Endothelial cell (in vitro differentiated cells): ENCODE data around the gene DENND6A. TPM values are rescaled to one million over a fixed set of nuclear protein-coding genes. Genes with fewer than 3 reads are reported as not detected.

ENCODE experiments used
- DNase-seq: peaks from one replicate; pipeline ENCODE4 v3.0.0; 2021; ENCODE audit warnings: low spot score
- H3K27ac Mint-ChIP-seq: one replicate; pipeline ENCODE4 v1.8.0; 2021; ENCODE audit warnings: mixed read lengths, inconsistent platforms; ENCODE audit not compliant: unreplicated experiment
- H3K27me3 Mint-ChIP-seq: one replicate; pipeline ENCODE4 v1.8.0; 2021; ENCODE audit warnings: mild to moderate bottlenecking, moderate library complexity, mixed read lengths, inconsistent platforms; ENCODE audit not compliant: unreplicated experiment
- H3K36me3 Mint-ChIP-seq: one replicate; pipeline ENCODE4 v1.8.0; 2021; ENCODE audit warnings: mild to moderate bottlenecking, low read depth, mixed read lengths, inconsistent platforms; ENCODE audit not compliant: unreplicated experiment
- H3K4me1 Mint-ChIP-seq: one replicate; pipeline ENCODE4 v1.8.0; 2021; ENCODE audit warnings: mild to moderate bottlenecking, mixed read lengths, inconsistent platforms; ENCODE audit not compliant: unreplicated experiment
- H3K4me3 Mint-ChIP-seq: one replicate; pipeline ENCODE4 v1.8.0; 2021; ENCODE audit warnings: mild to moderate bottlenecking, mixed read lengths, inconsistent platforms; ENCODE audit not compliant: unreplicated experiment
- H3K9me3 Mint-ChIP-seq: one replicate; pipeline ENCODE4 v1.8.0; 2021; ENCODE audit warnings: mixed read lengths, inconsistent platforms; ENCODE audit not compliant: unreplicated experiment
- long read RNA-seq: library from polyadenylated mRNA; unstranded; transcript quantifications from one replicate; pipeline ENCODE4 v2.0.0, GENCODE V29; 2020; ENCODE audit not compliant: unreplicated experiment
- total RNA-seq: library from RNA; stranded (reverse); fragmentation: NEBNext Ultra II Directional; extraction: Animal tissue kit (Norgen Biotek cat#: 25700); gene quantifications from one replicate; pipeline ENCODE4 v1.2.1, GENCODE V29; 2021; ENCODE audit not compliant: unreplicated experiment
- TF ChIP-seq, protein P1 (sequence below): fragments of 200-600 bp; sonication (generic); IDR thresholded peaks from one replicate; pipeline ENCODE4 v1.5.0; 2021; ENCODE audit warnings: antibody characterized with exemption; ENCODE audit not compliant: unreplicated experiment

The DENND6A gene, protein sequence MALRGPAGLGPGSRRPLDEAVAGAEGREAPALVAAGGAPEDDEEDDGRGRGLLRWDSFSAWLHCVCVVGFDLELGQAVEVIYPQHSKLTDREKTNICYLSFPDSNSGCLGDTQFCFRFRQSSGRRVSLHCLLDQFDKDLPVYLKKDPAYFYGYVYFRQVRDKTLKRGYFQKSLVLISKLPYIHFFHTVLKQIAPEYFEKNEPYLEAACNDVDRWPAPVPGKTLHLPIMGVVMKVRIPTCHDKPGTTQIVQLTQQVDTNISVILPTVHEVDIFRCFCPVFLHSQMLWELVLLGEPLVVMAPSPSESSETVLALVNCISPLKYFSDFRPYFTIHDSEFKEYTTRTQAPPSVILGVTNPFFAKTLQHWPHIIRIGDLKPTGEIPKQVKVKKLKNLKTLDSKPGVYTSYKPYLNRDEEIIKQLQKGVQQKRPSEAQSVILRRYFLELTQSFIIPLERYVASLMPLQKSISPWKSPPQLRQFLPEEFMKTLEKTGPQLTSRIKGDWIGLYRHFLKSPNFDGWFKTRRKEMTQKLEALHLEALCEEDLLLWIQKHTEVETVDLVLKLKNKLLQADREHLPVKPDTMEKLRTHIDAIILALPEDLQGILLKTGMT
- total RNA-seq = 25.3 TPM
- long read RNA-seq, full-length matches to known transcripts = 1 of 1 reads
- long read RNA-seq, partial matches to known transcripts = 0 of 1 reads
- long read RNA-seq, other reads (novel, unspliced or antisense) = 0 of 1 reads

DNA sequence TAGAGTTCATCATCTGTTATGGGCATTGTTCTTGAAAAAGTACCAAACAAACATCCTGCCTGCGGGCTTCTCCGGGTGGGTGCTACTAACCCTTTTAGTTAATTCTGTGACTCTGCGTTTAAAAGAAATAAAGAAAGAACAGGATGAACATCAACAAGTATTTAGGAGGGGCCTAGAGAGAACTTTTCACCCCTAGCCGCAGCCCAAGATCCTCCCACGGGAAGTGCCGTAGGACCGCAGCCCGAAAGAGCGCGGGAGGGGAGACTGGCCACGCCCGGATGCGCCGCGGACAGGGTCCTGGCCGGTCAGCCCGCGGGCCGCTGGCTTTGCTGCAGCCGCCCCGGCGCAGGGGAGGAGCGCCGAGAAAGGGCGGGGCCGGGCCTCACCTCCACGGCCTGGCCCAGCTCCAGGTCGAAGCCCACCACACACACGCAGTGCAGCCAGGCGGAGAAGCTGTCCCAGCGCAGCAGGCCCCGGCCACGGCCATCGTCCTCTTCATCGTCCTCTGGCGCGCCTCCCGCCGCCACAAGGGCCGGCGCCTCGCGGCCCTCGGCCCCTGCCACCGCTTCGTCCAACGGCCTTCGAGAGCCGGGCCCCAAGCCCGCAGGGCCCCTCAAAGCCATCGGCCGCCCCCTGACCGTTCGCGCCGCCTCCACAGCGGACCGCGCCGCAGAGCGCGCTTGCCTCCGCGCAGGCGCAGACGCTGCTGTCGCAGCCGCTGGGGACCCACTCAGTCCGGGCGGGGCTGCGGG lies at the start of gene DENND6A:
Gene DENND6A (minus strand): TSS at position 682 of the 752 bp plus-strand sequence. CDS start 59 bp downstream, at position 623.
- peaks cover 3% of the 10 kb centered on the region for H3K27me3 Mint-ChIP-seq
- no peaks in the 10 kb centered on the region for H3K36me3 Mint-ChIP-seq
- H3K4me1 Mint-ChIP-seq = peaks cover 7% of the 10 kb centered on the region
- peak within 1 kb of the TSS; percentile 94 for H3K4me3 Mint-ChIP-seq
- no peaks in the 10 kb centered on the region for H3K9me3 Mint-ChIP-seq
- peak; percentile 96 for DNase-seq
- H3K27ac Mint-ChIP-seq = peak within 1 kb of the TSS; percentile 92
- TF ChIP-seq, protein P1, sequence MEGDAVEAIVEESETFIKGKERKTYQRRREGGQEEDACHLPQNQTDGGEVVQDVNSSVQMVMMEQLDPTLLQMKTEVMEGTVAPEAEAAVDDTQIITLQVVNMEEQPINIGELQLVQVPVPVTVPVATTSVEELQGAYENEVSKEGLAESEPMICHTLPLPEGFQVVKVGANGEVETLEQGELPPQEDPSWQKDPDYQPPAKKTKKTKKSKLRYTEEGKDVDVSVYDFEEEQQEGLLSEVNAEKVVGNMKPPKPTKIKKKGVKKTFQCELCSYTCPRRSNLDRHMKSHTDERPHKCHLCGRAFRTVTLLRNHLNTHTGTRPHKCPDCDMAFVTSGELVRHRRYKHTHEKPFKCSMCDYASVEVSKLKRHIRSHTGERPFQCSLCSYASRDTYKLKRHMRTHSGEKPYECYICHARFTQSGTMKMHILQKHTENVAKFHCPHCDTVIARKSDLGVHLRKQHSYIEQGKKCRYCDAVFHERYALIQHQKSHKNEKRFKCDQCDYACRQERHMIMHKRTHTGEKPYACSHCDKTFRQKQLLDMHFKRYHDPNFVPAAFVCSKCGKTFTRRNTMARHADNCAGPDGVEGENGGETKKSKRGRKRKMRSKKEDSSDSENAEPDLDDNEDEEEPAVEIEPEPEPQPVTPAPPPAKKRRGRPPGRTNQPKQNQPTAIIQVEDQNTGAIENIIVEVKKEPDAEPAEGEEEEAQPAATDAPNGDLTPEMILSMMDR = no peak

DNA sequence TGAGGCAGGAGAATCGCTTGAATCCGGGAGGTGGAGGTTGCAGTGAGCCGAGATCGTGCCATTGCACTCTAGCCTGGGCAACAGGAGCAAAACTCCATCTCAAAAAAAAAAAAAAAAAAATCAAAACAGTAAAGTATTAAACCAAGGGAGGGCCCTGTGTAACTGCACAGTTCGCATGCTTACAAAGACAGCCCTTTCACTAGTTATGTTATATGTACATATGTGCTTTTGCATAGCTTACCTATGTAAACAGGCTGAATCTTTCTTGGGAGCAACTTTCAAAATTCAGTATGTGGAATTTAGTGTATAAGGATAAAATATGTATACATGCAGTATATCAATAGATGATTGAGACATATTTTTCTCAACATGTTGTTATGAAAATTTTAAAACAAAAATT lies 47.1 kb upstream of the DENND6A start:
- Mint-ChIP-seq H3K4me3 (no peak overlapping the region), H3K27ac (no peak overlapping the region), H3K27me3 (peaks cover 2% of the 10 kb centered on the region), H3K9me3 (no peaks in the 10 kb centered on the region), H3K4me1 (peaks cover 3% of the 10 kb centered on the region), H3K36me3 (no peaks in the 10 kb centered on the region)
- TF ChIP-seq, protein P1 = no peak
- DNase-seq = no peak

DNA sequence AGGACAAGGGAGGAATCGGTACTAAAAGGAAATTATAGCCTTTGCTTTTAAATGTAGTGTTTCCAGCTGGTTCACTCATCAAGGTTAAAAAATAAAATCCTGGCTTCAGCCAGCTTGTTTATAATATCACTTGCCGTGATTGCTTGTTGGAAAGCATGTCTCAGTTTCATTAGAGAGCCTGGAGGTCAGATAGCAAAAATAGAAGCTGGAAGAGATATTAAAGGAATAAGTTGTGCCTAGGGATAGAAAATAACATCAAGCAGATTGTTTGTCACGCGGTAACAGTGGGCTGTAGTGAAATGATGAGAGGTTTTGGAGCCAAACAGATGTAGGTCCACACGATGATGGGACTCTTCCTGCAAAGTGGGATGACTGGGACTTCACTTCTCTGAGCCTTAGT lies 45.5 kb upstream of the DENND6A start:
- Mint-ChIP-seq H3K27ac (no peak overlapping the region), H3K36me3 (no peaks in the 10 kb centered on the region), H3K27me3 (peaks cover under 1% of the 10 kb centered on the region), H3K4me3 (no peak overlapping the region), H3K4me1 (peaks cover 2% of the 10 kb centered on the region), H3K9me3 (no peaks in the 10 kb centered on the region)
- TF ChIP-seq, protein P1 = no peak
- DNase-seq = no peak

DNA sequence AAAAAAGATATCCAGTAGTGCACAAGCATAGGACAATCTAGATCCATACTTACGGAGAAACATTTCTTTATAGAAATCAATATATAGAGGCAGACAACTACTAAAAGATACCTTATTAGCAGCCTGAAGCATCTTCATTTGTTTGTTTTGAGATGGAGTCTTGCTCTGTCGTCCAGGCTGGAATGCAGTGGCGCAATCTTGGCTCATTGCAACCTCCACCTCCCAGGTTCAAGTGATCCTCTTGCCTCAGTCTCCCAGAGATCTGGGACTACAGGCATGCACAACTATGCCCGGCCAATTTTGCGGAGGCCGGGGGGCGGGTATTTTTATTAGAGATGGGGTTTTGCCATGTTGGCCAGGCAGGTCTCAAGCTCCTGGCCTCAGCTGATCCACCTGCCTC lies 45.0 kb upstream of the DENND6A start:
- H3K27ac Mint-ChIP-seq = no peak overlapping the region
- no peak for DNase-seq
- no peaks in the 10 kb centered on the region for H3K36me3 Mint-ChIP-seq
- no peak overlapping the region for H3K4me3 Mint-ChIP-seq
- TF ChIP-seq, protein P1 = no peak
- no peaks in the 10 kb centered on the region for H3K27me3 Mint-ChIP-seq
- no peaks in the 10 kb centered on the region for H3K9me3 Mint-ChIP-seq
- H3K4me1 Mint-ChIP-seq = peaks cover 2% of the 10 kb centered on the region
